Lower lobe of right lung (tissue), 2 donors: ENCODE data around the gene DCAF5. TPM values are rescaled to one million over a fixed set of nuclear protein-coding genes. Genes with fewer than 3 reads are reported as not detected.
A peak's percentile ranks its signal among the peaks of the same experiment; 100 is the strongest.

Experiments used
- ATAC-seq, 2 donors: fragments of 200-7000 bp; cut with Tn5 transposase; one replicate each; pipeline ENCODE4 v1.9.1; 2020 to 2022; ENCODE audit warnings: mild to moderate bottlenecking in 2 of 2, moderate library complexity in 2 of 2
- DNase-seq: peaks from one replicate; pipeline ENCODE4 v3.0.0-alpha.2; 2020
- H3K27ac ChIP-seq: fragments of 200-600 bp; one replicate; pipeline ENCODE4 v1.8.0; 2022
- H3K27me3 ChIP-seq: fragments of 200-600 bp; one replicate; pipeline ENCODE4 v1.8.0; 2022; ENCODE audit warnings: low read depth
- H3K36me3 ChIP-seq: fragments of 200-600 bp; one replicate; pipeline ENCODE4 v1.8.0; 2022; ENCODE audit warnings: mild to moderate bottlenecking
- H3K4me1 ChIP-seq: fragments of 200-600 bp; one replicate; pipeline ENCODE4 v1.8.0; 2022
- H3K4me3 ChIP-seq: fragments of 200-600 bp; one replicate; pipeline ENCODE4 v1.8.0; 2022; ENCODE audit warnings: mild to moderate bottlenecking
- H3K9me3 ChIP-seq: fragments of 200-600 bp; one replicate; pipeline ENCODE4 v1.8.0; 2022
- CTCF ChIP-seq: fragments of 200-600 bp; IDR thresholded peaks from one replicate; pipeline ENCODE4 v1.8.0; 2022; ENCODE audit warnings: antibody characterized with exemption, mild to moderate bottlenecking
- intact Hi-C: fragments of 100-400 bp; cut with DNase I; formaldehyde crosslinking; loops from one replicate; pipeline ENCODE4 v1.11.0; 2022
- total RNA-seq: library from RNA; stranded (reverse); fragmentation: NEBNext Ultra II Directional; extraction: Animal tissue kit (Norgen Biotek cat#: 25700); gene quantifications from one replicate; pipeline ENCODE4 v1.2.1, GENCODE V29; 2021
- donor health status: DM: no; HTN: yes; CAD: no; lungs with severe emphysema.

Gene DCAF5
- total RNA-seq, 1 donor from 2014 or later = 54.5 TPM

- ATAC-seq = no peak
- Histone ChIP-seq H3K36me3 (peaks cover 79% of the 10 kb centered on the region), H3K9me3 (no peaks in the 10 kb centered on the region), H3K4me3 (no peak overlapping the region), H3K27me3 (no peaks in the 10 kb centered on the region), H3K27ac (no peak overlapping the region), H3K4me1 (peaks cover 34% of the 10 kb centered on the region)
- intact Hi-C loops = no loop called here
- DNase-seq = no peak
- no peak for TF ChIP-seq CTCF
Observed at GRCh38 chr14:69055999-69056788, 96.7 kb downstream of the DCAF5 start.

GRCh38 chr14:69055125-69055524 lies 97.8 kb downstream of the DCAF5 start:
- no peak for DNase-seq
- intact Hi-C loops = no loop called here
- peaks cover 70% of the 10 kb centered on the region for H3K36me3 ChIP-seq
- TF ChIP-seq CTCF = no peak
- H3K4me1 ChIP-seq = peaks cover 39% of the 10 kb centered on the region
- no peaks in the 10 kb centered on the region for H3K27me3 ChIP-seq
- no peak overlapping the region for H3K27ac ChIP-seq
- no peak for ATAC-seq
- no peaks in the 10 kb centered on the region for H3K9me3 ChIP-seq
- no peak overlapping the region for H3K4me3 ChIP-seq

GRCh38 chr14:69054030-69054429 lies 98.9 kb downstream of the DCAF5 start:
- Histone ChIP-seq H3K9me3 (no peaks in the 10 kb centered on the region), H3K27me3 (no peaks in the 10 kb centered on the region), H3K27ac (no peak overlapping the region), H3K4me3 (no peak overlapping the region), H3K36me3 (peaks cover 60% of the 10 kb centered on the region), H3K4me1 (peaks cover 43% of the 10 kb centered on the region)
- ATAC-seq = no peak
- TF ChIP-seq CTCF = no peak
- intact Hi-C loops = no loop called here
- DNase-seq = no peak

GRCh38 chr14:69052181-69052601 lies 100.7 kb downstream of the DCAF5 start:
- Histone ChIP-seq H3K4me1 (peaks cover 62% of the 10 kb centered on the region), H3K36me3 (peaks cover 41% of the 10 kb centered on the region), H3K9me3 (no peaks in the 10 kb centered on the region), H3K4me3 (no peak overlapping the region), H3K27ac (no peak overlapping the region), H3K27me3 (no peaks in the 10 kb centered on the region)
- TF ChIP-seq CTCF = no peak
- ATAC-seq = peak in 1 of 2 donors; percentile 18
- intact Hi-C loops = no loop called here
- DNase-seq = no peak

- H3K36me3 ChIP-seq = peaks cover 28% of the 10 kb centered on the region
- H3K4me3 ChIP-seq = no peak overlapping the region
- intact Hi-C loops = no loop called here
- TF ChIP-seq CTCF = no peak
- peak overlapping the region; percentile 74 for H3K27ac ChIP-seq
- peaks cover 79% of the 10 kb centered on the region for H3K4me1 ChIP-seq
- ATAC-seq = no peak
- H3K27me3 ChIP-seq = no peaks in the 10 kb centered on the region
- H3K9me3 ChIP-seq = no peaks in the 10 kb centered on the region
- no peak for DNase-seq
Observed at GRCh38 chr14:69050240-69051184, 102.4 kb downstream of the DCAF5 start.
